Stomach (tissue), 9 donors: ENCODE results near the gene REXO1. TPM values are rescaled to one million over a fixed set of nuclear protein-coding genes. Genes with fewer than 3 reads are reported as not detected.
A peak's percentile ranks its signal among the peaks of the same experiment; 100 is the strongest.
"Not testable (repeated sequence)": the region's sequence is repeated elsewhere in the genome, so short reads cannot be mapped to it uniquely, and the experiment has no call there.

Experiments
- DNase-seq, 2 donors: peaks; one replicate each; pipeline versions ENCODE4 v3.0.0 to v3.0.0-alpha.2; 2013 to 2019
- H3K27ac ChIP-seq, 5 donors: fragments of 200-600 bp in 4 of 5; sonication (generic) in 4 of 5; one replicate each; pipeline ENCODE4 v1.5.1; 2013 to 2019; ENCODE audit warnings: mild to moderate bottlenecking in 1 of 5, moderate library complexity in 1 of 5
- H3K27me3 ChIP-seq, 3 donors: fragments of 200-600 bp; sonication (generic); one replicate each; pipeline ENCODE4 v1.5.1; 2017 to 2019; ENCODE audit warnings: mixed run types in 1 of 3
- H3K36me3 ChIP-seq, 4 donors: fragments of 200-600 bp; sonication (generic); 1 replicate in 3 of 4; 2 replicates in 1 of 4; pipeline ENCODE4 v1.5.1; 2016 to 2019
- H3K4me1 ChIP-seq, 4 donors: fragments of 200-600 bp; sonication (generic); one replicate each; pipeline ENCODE4 v1.5.1; 2016 to 2019
- H3K4me3 ChIP-seq, 4 donors: fragments of 200-600 bp; sonication (generic) in 3 of 4; one replicate each; pipeline ENCODE4 v1.5.1; 2016 to 2019; ENCODE audit warnings: mild to moderate bottlenecking in 1 of 4
- H3K9me3 ChIP-seq, 4 donors: fragments of 200-600 bp; sonication (generic); one replicate each; pipeline ENCODE4 v1.5.1; 2016 to 2019
- CTCF ChIP-seq, 7 experiments: fragments of 450-650 bp in 4 of 7; fragments of 200-600 bp in 3 of 7; sonication (generic) in 3 of 7; IDR thresholded peaks; one replicate each; pipeline ENCODE4 v1.5.1; 2016 to 2019; ENCODE audit warnings: antibody characterized with exemption in 7 of 7, control low read depth in 2 of 7, mild to moderate bottlenecking in 1 of 7
- EP300 ChIP-seq: sonication (generic); formaldehyde crosslinking; IDR thresholded peaks from one replicate; pipeline ENCODE4 v1.6.1; 2017; ENCODE audit warnings: antibody characterized with exemption
- POLR2A ChIP-seq, 4 donors: fragments of 450-650 bp; IDR thresholded peaks; one replicate each; pipeline ENCODE4 v1.6.1; 2016; ENCODE audit warnings: antibody characterized with exemption in 4 of 4, control low read depth in 2 of 4, mild to moderate bottlenecking in 1 of 4, moderate library complexity in 1 of 4
- POLR2AphosphoS5 ChIP-seq, 3 donors: sonication (generic); formaldehyde crosslinking; IDR thresholded peaks; one replicate each; pipeline ENCODE4 v1.6.1; 2016; ENCODE audit warnings: antibody characterized with exemption in 3 of 3
- WGBS, 5 donors: extraction: QIAGEN DNeasy Blood & Tissue Kit in 3 of 5; methylation state at CpG; one replicate each; pipeline versions ENCODE4 v1.1.5 to v1.1.7; 2013 to 2018; 5-methylcytosine and 5-hydroxymethylcytosine counted together
- intact Hi-C: fragments of 100-400 bp; cut with DNase I; formaldehyde crosslinking; loops from one replicate; pipeline ENCODE4 v1.15.1; 2023; ENCODE audit warnings: low total_unique reads
- polyA plus RNA-seq, 3 donors: library from polyadenylated mRNA; stranded (reverse); fragments of 200-250 nt; gene quantifications; one replicate each; pipeline ENCODE4 v1.2.3, GENCODE V29; 2013
- total RNA-seq, 5 donors: library from RNA; depleted of rRNA; stranded (reverse); fragments of >200 nt; gene quantifications; one replicate each; pipeline versions ENCODE4 v1.1.0 to v1.2.3, GENCODE V29; 2014 to 2016
- donor health status: healthy with polysubstance abuse.
- donor health status: Bipolar disorder and iron deficiency.
- donor health status: healthy.

The REXO1 gene
- total and polyA plus RNA-seq, 8 donors, result 10.1 to 164 (median 15.6) TPM

GRCh38 chr19:1805401-1806183 is 42.7 kb downstream of the REXO1 start:
- TF ChIP-seq EP300, result no peak
- TF ChIP-seq POLR2A (IDR thresholded peaks at IDR 0.05), result no peak
- TF ChIP-seq POLR2AphosphoS5 (IDR thresholded peaks at IDR 0.05), result no peak
- TF ChIP-seq CTCF (IDR thresholded peaks at IDR 0.05), result no peak
- H3K4me3 ChIP-seq, result no peak overlapping the region
- H3K4me1 ChIP-seq, result no peaks in the 10 kb centered on the region
- H3K36me3 ChIP-seq, result no peaks in the 10 kb centered on the region
- 82 to 88% (median 87%) methylated on average over 21 to 24 of the region's 24 CpGs for WGBS, 5 donors
- intact Hi-C loops, result no loop called here
- peak in 1 of 2 donors; percentile 1 for DNase-seq
- no peak overlapping the region for H3K27ac ChIP-seq
- no peaks in the 10 kb centered on the region for H3K9me3 ChIP-seq
- no peaks in the 10 kb centered on the region for H3K27me3 ChIP-seq

GRCh38 chr19:1804858-1805257 is 43.4 kb downstream of the REXO1 start:
- Histone ChIP-seq H3K4me3 (no peak overlapping the region), H3K9me3 (no peaks in the 10 kb centered on the region), H3K4me1 (no peaks in the 10 kb centered on the region), H3K36me3 (no peaks in the 10 kb centered on the region), H3K27me3 (no peaks in the 10 kb centered on the region), H3K27ac (no peak overlapping the region)
- intact Hi-C loops, result no loop called here
- no peak for DNase-seq
- TF ChIP-seq CTCF (IDR thresholded peaks at IDR 0.05) (no peak), POLR2A (IDR thresholded peaks at IDR 0.05) (no peak), POLR2AphosphoS5 (IDR thresholded peaks at IDR 0.05) (no peak), EP300 (no peak)
- 86 to 93% (median 91%) methylated on average over 6 of the region's 6 CpGs for WGBS, 5 donors

- TF ChIP-seq POLR2A (IDR thresholded peaks at IDR 0.05) (no peak), EP300 (no peak), CTCF (IDR thresholded peaks at IDR 0.05) (no peak), POLR2AphosphoS5 (IDR thresholded peaks at IDR 0.05) (no peak)
- intact Hi-C loops, result no loop called here
- H3K4me1 ChIP-seq, result peaks cover 0 to 8% (median 6%) of the 10 kb centered on the region in 4 donors
- no peak overlapping the region for H3K4me3 ChIP-seq
- H3K9me3 ChIP-seq, result no peaks in the 10 kb centered on the region
- no peak for DNase-seq
- no peak overlapping the region for H3K27ac ChIP-seq
- 75 to 83% (median 80%) methylated on average over 33 to 36 of the region's 36 CpGs for WGBS, 5 donors
- peaks cover 0 to 24% (median 13%) of the 10 kb centered on the region in 3 donors for H3K27me3 ChIP-seq
- H3K36me3 ChIP-seq, result no peaks in the 10 kb centered on the region
Measured at GRCh38 chr19:1799695-1800342, 48.5 kb downstream of the REXO1 start.

- H3K9me3 ChIP-seq, H3K4me1 ChIP-seq, DNase-seq, intact Hi-C loops, H3K27ac ChIP-seq, H3K36me3 ChIP-seq, H3K4me3 ChIP-seq: not testable (repeated sequence)
- H3K27me3 ChIP-seq, result peaks cover 0 to 40% (median 13%) of the 10 kb centered on the region in 3 donors
- 83 to 92% (median 87%) methylated on average over 7 of the region's 7 CpGs for WGBS, 5 donors
Measured at GRCh38 chr19:1797313-1797712, 51.0 kb downstream of the REXO1 start.
